K562 (cell line): ENCODE results near the gene CACTIN. TPM values are rescaled to one million over a fixed set of nuclear protein-coding genes. Genes with fewer than 3 reads are reported as not detected.

ENCODE experiments used
- ARID1B ChIP-seq: fragments of 450-650 bp; IDR thresholded peaks from 2 replicates; pipeline ENCODE4 v1.6.1; 2016; ENCODE audit warnings: antibody characterized with exemption, mild to moderate bottlenecking, inconsistent platforms
- CXXC5 ChIP-seq: fragments of 250-450 bp; sonication (Bioruptor Pico); IDR thresholded peaks from 2 replicates; pipeline ENCODE4 v1.8.0; 2022; ENCODE audit warnings: inconsistent platforms, mild to moderate bottlenecking, moderate library complexity
- E2F6 ChIP-seq, 2 experiments: IDR thresholded peaks; 2 replicates each; pipeline ENCODE4 v1.6.1; 2011; ENCODE audit warnings: borderline replicate concordance in 1 of 2, control low read depth in 1 of 2, low read depth in 1 of 2, low read length in 1 of 2, mild to moderate bottlenecking in 1 of 2, mixed read lengths in 1 of 2, moderate library complexity in 1 of 2; ENCODE audit not compliant: insufficient read depth in 1 of 2, insufficient read length in 1 of 2, poor library complexity in 1 of 2, severe bottlenecking in 1 of 2; ENCODE audit errors: extremely low read depth in 1 of 2
- GATAD2A ChIP-seq: fragments of 450-650 bp; IDR thresholded peaks from 2 replicates; pipeline ENCODE4 v1.6.1; 2017
- KAT2B ChIP-seq: IDR thresholded peaks from one replicate; pipeline ENCODE4 v1.6.1; 2012; ENCODE audit warnings: low read depth, mild to moderate bottlenecking, control low read depth, inconsistent platforms, low read length, moderate library complexity
- L3MBTL2 ChIP-seq: fragments of 450-650 bp; IDR thresholded peaks from 2 replicates; pipeline ENCODE4 v1.6.1; 2016; ENCODE audit warnings: mild to moderate bottlenecking, moderate library complexity
- NONO ChIP-seq, 2 experiments: fragments of 200-400 bp in 1 of 2; fragments of 450-650 bp in 1 of 2; formaldehyde crosslinking in 1 of 2; IDR thresholded peaks; 2 replicates each; pipeline ENCODE4 v1.6.1; 2017; ENCODE audit warnings: low read depth in 2 of 2, mild to moderate bottlenecking in 2 of 2, moderate library complexity in 2 of 2, low read length in 1 of 2
- PCBP1 ChIP-seq: fragments of 200-400 bp; formaldehyde crosslinking; IDR thresholded peaks from 2 replicates; pipeline ENCODE4 v1.6.1; 2018; ENCODE audit warnings: mild to moderate bottlenecking, low read depth, low read length; ENCODE audit not compliant: poor library complexity, severe bottlenecking
- RB1 ChIP-seq: fragments of 450-650 bp; IDR thresholded peaks from 2 replicates; pipeline ENCODE4 v1.6.1; 2017; ENCODE audit warnings: low read depth, mild to moderate bottlenecking
- RBFOX2 ChIP-seq: fragments of 200-400 bp; formaldehyde crosslinking; IDR thresholded peaks from 2 replicates; pipeline ENCODE4 v1.6.1; 2017; ENCODE audit warnings: low read depth, mild to moderate bottlenecking, low read length, moderate library complexity
- ZBTB40 ChIP-seq, 2 experiments: fragments of 450-650 bp in 1 of 2; sonication (generic) in 1 of 2; formaldehyde crosslinking in 1 of 2; IDR thresholded peaks; 2 replicates each; pipeline versions ENCODE4 v1.7.1 to v1.9.0; 2016 to 2022; ENCODE audit warnings: inconsistent platforms in 1 of 2, mild to moderate bottlenecking in 1 of 2, missing genetic modification reagents in 1 of 2
- ZNF639 ChIP-seq, 2 experiments: fragments of 200-800 bp in 1 of 2; sonication (Bioruptor generic) in 1 of 2; sonication (generic) in 1 of 2; formaldehyde crosslinking in 1 of 2; IDR thresholded peaks in 1 of 2; conservative IDR thresholded peaks in 1 of 2; 2 replicates each; pipeline versions ENCODE4 v1.5.0 to v1.6.1; 2016 to 2020; ENCODE audit warnings: missing compliant biosample characterization in 1 of 2, missing genetic modification characterization in 1 of 2, missing genetic modification reagents in 1 of 2
- ZNF75A ChIP-seq: fragments of 450-650 bp; formaldehyde crosslinking; IDR thresholded peaks from 2 replicates; pipeline ENCODE4 v1.4.0; 2020; ENCODE audit warnings: mild to moderate bottlenecking
- polyA plus RNA-seq, 8 experiments: library from polyadenylated mRNA; depleted of rRNA in 4 of 8; stranded (reverse) in 5 of 8; unstranded in 3 of 8; fragments of >200 nt; fragmentation: Nextera tagmentation in 2 of 8; fragmentation: Illumina TruSeq in 1 of 8; extraction: Ambion mirVana in 2 of 8; extraction: Trizol in 1 of 8; gene quantifications; 2 replicates each; pipeline versions ENCODE4 v1.2.1 to v1.2.3, GENCODE V29; 2011 to 2014; ENCODE audit warnings: inconsistent platforms in 1 of 8, missing spikeins in 1 of 8
- total RNA-seq, 7 experiments: library from RNA; depleted of rRNA in 6 of 7; stranded (reverse); fragments of >200 nt in 6 of 7; fragmentation: Illumina TruSeq in 2 of 7; extraction: Trizol in 2 of 7; gene quantifications; 2 replicates each; pipeline versions ENCODE4 v1.2.1 to v1.2.3, GENCODE V29; 2011 to 2021; ENCODE audit warnings: low replicate concordance in 1 of 7

The CACTIN gene
- total and polyA plus RNA-seq, 9 of the 15 experiments (the other 6 are each of a cell fraction or from before 2014, with no cell fraction given), result 0.15 to 49.2 (median 15.0) TPM

GRCh38 chr19:3585301-3586126 is 41.1 kb downstream of the CACTIN start, which contains the start of gene GIPC3 (continued):
- TF ChIP-seq ZBTB40 (IDR thresholded peaks at IDR 0.05) (0 out of 2 replicates have a peak, but pooled peaks have one; percentile 46), ZBTB40 (CRISPR knock-in tag; IDR thresholded peaks at IDR 0.05) (no peak), PCBP1 (peak; percentile 24), ZNF639 (CRISPR knock-in tag; conservative IDR thresholded peaks at IDR 0.05 in 1 of 2, IDR thresholded peaks at IDR 0.05 in 1 of 2) (0 out of 4 replicates have a peak, but pooled peaks of 1 of the 2 experiments have one; percentile 2), NONO (IDR thresholded peaks at IDR 0.05; ENCODE audit: low read depth in 2 of 2, low read length in 1 of 2) (0 out of 4 replicates have a peak, but pooled peaks of 1 of the 2 experiments have one; percentile 48), GATAD2A (0 out of 2 replicates have a peak, but pooled peaks have one; percentile 22), RB1 (peak; percentile 60; the same call in 1 of the 2 replicates), RBFOX2 (peak; percentile 39; the same call in 1 of the 2 replicates), E2F6 (IDR thresholded peaks at IDR 0.05; ENCODE audit: borderline replicate concordance in 1 of 2, extremely low read depth in 1 of 2, insufficient read depth in 1 of 2, insufficient read length in 1 of 2, low read depth in 1 of 2, low read length in 1 of 2, poor library complexity in 1 of 2, severe bottlenecking in 1 of 2) (peak; percentile 25 to 80), KAT2B (no peak), ARID1B (0 out of 2 replicates have a peak, but pooled peaks have one; percentile 8), CXXC5 (peak; percentile 65), L3MBTL2 (peak; percentile 36; the same call in 1 of the 2 replicates), ZNF75A (no peak)
